Measurements from ENCODE around the gene DSC2.

The DSC2 gene

GRCh38 chr18:31072175-31072574 is 30.0 kb downstream of the DSC2 start:
- TF ChIP-seq CTCF (IDR thresholded peaks at IDR 0.05) = no peak
- TF ChIP-seq ZFX (IDR thresholded peaks at IDR 0.05; ENCODE audit: borderline replicate concordance) = no peak
- no peak overlapping the region for H3K27ac ChIP-seq

- no peak overlapping the region for H3K27ac ChIP-seq
- no peak for TF ChIP-seq ZFX (IDR thresholded peaks at IDR 0.05; ENCODE audit: borderline replicate concordance)
These were observed 32.0 kb downstream of the DSC2 start for GRCh38 chr18:31070206-31070605.

DNA sequence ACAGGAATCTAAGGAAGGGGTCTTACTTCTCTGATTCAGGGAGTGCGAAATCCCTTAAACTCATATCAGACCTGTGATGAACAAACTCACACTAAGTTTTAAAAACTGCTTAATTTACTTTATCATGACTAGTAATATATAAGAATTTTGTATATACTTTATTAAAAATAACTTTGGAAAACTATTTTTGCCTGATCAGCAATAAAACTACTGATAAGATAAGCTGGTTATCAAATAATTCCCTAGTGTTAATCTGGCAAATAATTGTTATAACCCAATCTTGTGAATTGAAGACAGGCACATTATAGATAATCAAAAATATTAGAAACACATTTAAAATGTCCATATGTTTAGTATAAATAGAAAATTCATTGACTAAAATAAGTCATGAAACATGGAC is 36.0 kb downstream of the DSC2 start:
- no peak overlapping the region for H3K27ac ChIP-seq
- TF ChIP-seq ZFX (IDR thresholded peaks at IDR 0.05; ENCODE audit: borderline replicate concordance) (no peak), CTCF (IDR thresholded peaks at IDR 0.05) (no peak)

- TF ChIP-seq CTCF (IDR thresholded peaks at IDR 0.05) (no peak), ZFX (IDR thresholded peaks at IDR 0.05; ENCODE audit: borderline replicate concordance) (no peak)
These were observed 37.0 kb downstream of the DSC2 start for GRCh38 chr18:31065036-31065773.

DNA sequence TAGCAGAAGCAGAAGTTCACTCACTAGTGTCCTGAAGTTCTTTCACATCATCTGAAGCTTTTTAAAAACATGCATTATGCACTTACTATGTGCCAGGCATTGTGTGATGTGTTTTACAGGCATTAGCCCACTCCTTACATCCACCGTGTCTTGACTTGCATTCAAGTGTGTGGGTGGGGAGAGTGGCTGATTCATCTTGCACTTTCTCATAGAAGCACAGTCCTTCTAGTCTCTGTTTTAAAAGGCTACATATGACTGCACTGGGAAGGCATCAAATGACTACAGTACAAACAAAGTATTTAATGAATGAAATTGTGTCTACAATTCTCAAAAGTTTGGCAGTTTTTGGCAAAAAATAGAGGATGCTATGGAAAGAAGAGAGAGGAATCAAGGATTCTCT is 38.1 kb downstream of the DSC2 start:
- H3K27ac ChIP-seq = no peak overlapping the region
- no peak for TF ChIP-seq ZFX (IDR thresholded peaks at IDR 0.05; ENCODE audit: borderline replicate concordance)

More at GRCh38 chr18:31065036-31065773, 37.0 kb downstream of the DSC2 start:
- H3K27ac ChIP-seq = no peak overlapping the region

GRCh38 chr18:31061945-31062344 is 40.3 kb downstream of the DSC2 start:
- TF ChIP-seq ZFX (IDR thresholded peaks at IDR 0.05; ENCODE audit: borderline replicate concordance) (no peak), CTCF (IDR thresholded peaks at IDR 0.05) (no peak)
- no peak overlapping the region for H3K27ac ChIP-seq

DNA sequence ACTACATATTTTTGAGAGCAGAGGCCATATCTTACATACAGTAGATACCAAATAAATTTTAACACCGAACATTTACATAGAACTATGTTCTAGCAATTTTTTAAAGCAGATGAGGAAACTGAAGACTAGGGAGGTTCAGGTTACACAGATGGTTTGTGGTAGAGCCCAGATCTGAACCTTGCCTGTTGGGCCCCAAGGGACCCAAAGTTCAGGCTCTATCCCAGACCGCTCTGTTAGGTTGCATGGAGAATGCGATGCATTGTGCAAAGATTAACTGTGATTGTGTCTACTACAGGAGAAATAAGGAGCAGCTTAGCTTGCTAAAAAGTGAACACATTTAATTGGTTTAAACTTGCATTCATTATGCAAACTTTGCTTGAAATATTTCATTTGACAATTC is 43.3 kb downstream of the DSC2 start:
- no peak overlapping the region for H3K27ac ChIP-seq
- TF ChIP-seq CTCF (IDR thresholded peaks at IDR 0.05) (no peak), ZFX (IDR thresholded peaks at IDR 0.05; ENCODE audit: borderline replicate concordance) (no peak)

DNA sequence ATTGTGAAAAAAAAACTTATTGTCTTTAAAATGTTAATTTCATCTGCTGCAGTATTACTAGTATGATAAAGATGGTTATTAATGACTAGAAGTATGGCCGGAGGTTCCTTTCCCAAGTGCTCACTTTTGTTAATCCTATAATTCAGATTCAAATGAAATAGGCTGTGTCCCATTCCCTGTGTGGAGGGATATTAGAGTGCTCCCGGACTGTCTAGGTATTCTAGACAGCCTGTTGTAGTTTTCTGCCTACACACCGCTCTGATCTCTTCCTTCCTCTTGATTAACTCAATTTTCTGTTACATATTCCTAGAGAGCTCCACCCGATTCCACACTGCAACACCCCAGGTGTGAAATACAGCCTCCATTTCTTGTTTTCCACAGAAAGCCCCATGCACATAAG is 44.3 kb downstream of the DSC2 start:
- no peak overlapping the region for H3K27ac ChIP-seq
- no peak for TF ChIP-seq ZFX (IDR thresholded peaks at IDR 0.05; ENCODE audit: borderline replicate concordance)
- no peak for TF ChIP-seq CTCF (IDR thresholded peaks at IDR 0.05)
